Nephron (organoid): ENCODE results near the gene ZEB2.
A peak's percentile ranks its signal among the peaks of the same experiment; 100 is the strongest.

Experiments
- H3K27ac Mint-ChIP-seq, 3 experiments: 2 replicates each; pipeline ENCODE4 v1.8.0; 2020; ENCODE audit warnings: mixed read lengths in 3 of 3, mild to moderate bottlenecking in 2 of 3, moderate library complexity in 1 of 3
- H3K27me3 Mint-ChIP-seq: 2 replicates; pipeline ENCODE4 v1.8.0; 2021; ENCODE audit warnings: low read depth, mild to moderate bottlenecking, moderate library complexity, mixed read lengths
- H3K36me3 Mint-ChIP-seq: 2 replicates; pipeline ENCODE4 v1.8.0; 2020; ENCODE audit warnings: low read depth, mixed read lengths
- H3K4me1 Mint-ChIP-seq: 2 replicates; pipeline ENCODE4 v1.8.0; 2020; ENCODE audit warnings: mixed read lengths
- H3K4me3 Mint-ChIP-seq, 3 experiments: 2 replicates each; pipeline ENCODE4 v1.8.0; 2020; ENCODE audit warnings: mild to moderate bottlenecking in 3 of 3, mixed read lengths in 3 of 3, moderate library complexity in 2 of 3
- H3K9me3 Mint-ChIP-seq: 2 replicates; pipeline ENCODE4 v1.8.0; 2020; ENCODE audit warnings: mixed read lengths
- CTCF ChIP-seq, 3 experiments: fragments of 200-600 bp; sonication (generic); IDR thresholded peaks; one replicate each; pipeline ENCODE4 v1.5.0; 2021; ENCODE audit warnings: antibody characterized with exemption in 3 of 3; ENCODE audit not compliant: unreplicated experiment in 3 of 3

ZEB2 gene

GRCh38 chr2:144468823-144469595, 50.9 kb downstream of the ZEB2 start:
- H3K4me3 Mint-ChIP-seq: no peak overlapping the region
- H3K4me1 Mint-ChIP-seq: peaks cover 26% of the 10 kb centered on the region
- H3K9me3 Mint-ChIP-seq: no peaks in the 10 kb centered on the region
- peak overlapping the region in 2 of 3 experiments; percentile 28 to 63 for H3K27ac Mint-ChIP-seq
- H3K36me3 Mint-ChIP-seq: peaks cover 14% of the 10 kb centered on the region
- H3K27me3 Mint-ChIP-seq: no peaks in the 10 kb centered on the region
- no peak for TF ChIP-seq CTCF (IDR thresholded peaks at IDR 0.05; ENCODE audit: unreplicated experiment in 3 of 3)

GRCh38 chr2:144467502-144468137, 52.3 kb downstream of the ZEB2 start:
- Mint-ChIP-seq H3K4me3 (no peak overlapping the region), H3K36me3 (peaks cover 24% of the 10 kb centered on the region), H3K9me3 (no peaks in the 10 kb centered on the region), H3K4me1 (peaks cover 30% of the 10 kb centered on the region), H3K27ac (peak overlapping the region; percentile 29 to 48 (median 39)), H3K27me3 (no peaks in the 10 kb centered on the region)
- no peak for TF ChIP-seq CTCF (IDR thresholded peaks at IDR 0.05; ENCODE audit: unreplicated experiment in 3 of 3)

GRCh38 chr2:144466637-144467036, 53.3 kb downstream of the ZEB2 start:
- no peak overlapping the region for H3K4me3 Mint-ChIP-seq
- H3K9me3 Mint-ChIP-seq: no peaks in the 10 kb centered on the region
- H3K4me1 Mint-ChIP-seq: peaks cover 40% of the 10 kb centered on the region
- H3K27ac Mint-ChIP-seq: peak overlapping the region in 1 of 3 experiments; percentile 13
- peaks cover 30% of the 10 kb centered on the region for H3K36me3 Mint-ChIP-seq
- no peaks in the 10 kb centered on the region for H3K27me3 Mint-ChIP-seq
- TF ChIP-seq CTCF (IDR thresholded peaks at IDR 0.05; ENCODE audit: unreplicated experiment in 3 of 3): no peak

GRCh38 chr2:144465749-144466148, 54.2 kb downstream of the ZEB2 start:
- Mint-ChIP-seq H3K9me3 (no peaks in the 10 kb centered on the region), H3K27me3 (no peaks in the 10 kb centered on the region), H3K4me3 (no peak overlapping the region), H3K27ac (no peak overlapping the region), H3K4me1 (peaks cover 47% of the 10 kb centered on the region), H3K36me3 (peaks cover 35% of the 10 kb centered on the region)
- TF ChIP-seq CTCF (IDR thresholded peaks at IDR 0.05; ENCODE audit: unreplicated experiment in 3 of 3): no peak

GRCh38 chr2:144464730-144465129, 55.2 kb downstream of the ZEB2 start:
- H3K36me3 Mint-ChIP-seq: peaks cover 35% of the 10 kb centered on the region
- H3K27ac Mint-ChIP-seq: no peak overlapping the region
- H3K9me3 Mint-ChIP-seq: no peaks in the 10 kb centered on the region
- H3K4me3 Mint-ChIP-seq: no peak overlapping the region
- no peak for TF ChIP-seq CTCF (IDR thresholded peaks at IDR 0.05; ENCODE audit: unreplicated experiment in 3 of 3)
- H3K27me3 Mint-ChIP-seq: no peaks in the 10 kb centered on the region
- peaks cover 52% of the 10 kb centered on the region for H3K4me1 Mint-ChIP-seq
